Stomach (tissue), 9 donors: Measurements from ENCODE around the gene IDH1. TPM values are rescaled to one million over a fixed set of nuclear protein-coding genes. Genes with fewer than 3 reads are reported as not detected.

ENCODE experiments used
- DNase-seq, 2 donors: peaks; one replicate each; pipeline versions ENCODE4 v3.0.0 to v3.0.0-alpha.2; 2013 to 2019
- H3K27ac ChIP-seq, 5 donors: fragments of 200-600 bp in 4 of 5; sonication (generic) in 4 of 5; one replicate each; pipeline ENCODE4 v1.5.1; 2013 to 2019; ENCODE audit warnings: mild to moderate bottlenecking in 1 of 5, moderate library complexity in 1 of 5
- H3K27me3 ChIP-seq, 3 donors: fragments of 200-600 bp; sonication (generic); one replicate each; pipeline ENCODE4 v1.5.1; 2017 to 2019; ENCODE audit warnings: mixed run types in 1 of 3
- H3K36me3 ChIP-seq, 4 donors: fragments of 200-600 bp; sonication (generic); 1 replicate in 3 of 4; 2 replicates in 1 of 4; pipeline ENCODE4 v1.5.1; 2016 to 2019
- H3K4me1 ChIP-seq, 4 donors: fragments of 200-600 bp; sonication (generic); one replicate each; pipeline ENCODE4 v1.5.1; 2016 to 2019
- H3K4me3 ChIP-seq, 4 donors: fragments of 200-600 bp; sonication (generic) in 3 of 4; one replicate each; pipeline ENCODE4 v1.5.1; 2016 to 2019; ENCODE audit warnings: mild to moderate bottlenecking in 1 of 4
- H3K9me3 ChIP-seq, 4 donors: fragments of 200-600 bp; sonication (generic); one replicate each; pipeline ENCODE4 v1.5.1; 2016 to 2019
- EP300 ChIP-seq: sonication (generic); formaldehyde crosslinking; IDR thresholded peaks from one replicate; pipeline ENCODE4 v1.6.1; 2017; ENCODE audit warnings: antibody characterized with exemption
- POLR2A ChIP-seq, 4 donors: fragments of 450-650 bp; IDR thresholded peaks; one replicate each; pipeline ENCODE4 v1.6.1; 2016; ENCODE audit warnings: antibody characterized with exemption in 4 of 4, control low read depth in 2 of 4, mild to moderate bottlenecking in 1 of 4, moderate library complexity in 1 of 4
- POLR2AphosphoS5 ChIP-seq, 3 donors: sonication (generic); formaldehyde crosslinking; IDR thresholded peaks; one replicate each; pipeline ENCODE4 v1.6.1; 2016; ENCODE audit warnings: antibody characterized with exemption in 3 of 3
- WGBS, 5 donors: extraction: QIAGEN DNeasy Blood & Tissue Kit in 3 of 5; methylation state at CpG; one replicate each; pipeline versions ENCODE4 v1.1.5 to v1.1.7; 2013 to 2018; 5-methylcytosine and 5-hydroxymethylcytosine counted together
- intact Hi-C: fragments of 100-400 bp; cut with DNase I; formaldehyde crosslinking; loops from one replicate; pipeline ENCODE4 v1.15.1; 2023; ENCODE audit warnings: low total_unique reads
- polyA plus RNA-seq, 3 donors: library from polyadenylated mRNA; stranded (reverse); fragments of 200-250 nt; gene quantifications; one replicate each; pipeline ENCODE4 v1.2.3, GENCODE V29; 2013
- total RNA-seq, 5 donors: library from RNA; depleted of rRNA; stranded (reverse); fragments of >200 nt; gene quantifications; one replicate each; pipeline versions ENCODE4 v1.1.0 to v1.2.3, GENCODE V29; 2014 to 2016
- TF ChIP-seq, protein P1 (sequence below), 7 experiments: fragments of 450-650 bp in 4 of 7; fragments of 200-600 bp in 3 of 7; sonication (generic) in 3 of 7; IDR thresholded peaks; one replicate each; pipeline ENCODE4 v1.5.1; 2016 to 2019; ENCODE audit warnings: antibody characterized with exemption in 7 of 7, control low read depth in 2 of 7, mild to moderate bottlenecking in 1 of 7
- donor health status: healthy with polysubstance abuse.
- donor health status: Bipolar disorder and iron deficiency.
- donor health status: healthy.

The IDH1 gene
- total and polyA plus RNA-seq, 8 donors: 18.1 to 106 (median 83.4) TPM

DNA sequence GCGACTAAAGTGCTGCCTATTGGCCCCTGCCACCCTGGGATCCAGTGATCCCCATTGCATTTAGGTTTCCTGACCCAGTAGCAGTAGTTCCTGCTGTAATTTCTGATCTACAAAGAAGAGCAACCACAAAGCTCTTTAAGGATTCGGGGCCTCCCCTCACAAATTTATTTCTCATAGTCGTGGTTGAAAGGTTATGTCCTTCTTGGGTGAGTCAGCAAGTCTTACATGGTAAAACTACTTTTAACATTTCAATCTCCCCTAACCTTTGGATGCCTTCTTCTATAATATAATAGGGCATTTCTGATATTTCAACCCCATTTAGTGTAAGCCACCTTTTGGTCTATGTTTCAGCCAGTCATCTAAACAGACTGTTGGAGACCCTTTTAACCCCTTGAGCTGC, 26.1 kb upstream of the IDH1 start:
- no peak for TF ChIP-seq POLR2A (IDR thresholded peaks at IDR 0.05)
- TF ChIP-seq, protein P1, sequence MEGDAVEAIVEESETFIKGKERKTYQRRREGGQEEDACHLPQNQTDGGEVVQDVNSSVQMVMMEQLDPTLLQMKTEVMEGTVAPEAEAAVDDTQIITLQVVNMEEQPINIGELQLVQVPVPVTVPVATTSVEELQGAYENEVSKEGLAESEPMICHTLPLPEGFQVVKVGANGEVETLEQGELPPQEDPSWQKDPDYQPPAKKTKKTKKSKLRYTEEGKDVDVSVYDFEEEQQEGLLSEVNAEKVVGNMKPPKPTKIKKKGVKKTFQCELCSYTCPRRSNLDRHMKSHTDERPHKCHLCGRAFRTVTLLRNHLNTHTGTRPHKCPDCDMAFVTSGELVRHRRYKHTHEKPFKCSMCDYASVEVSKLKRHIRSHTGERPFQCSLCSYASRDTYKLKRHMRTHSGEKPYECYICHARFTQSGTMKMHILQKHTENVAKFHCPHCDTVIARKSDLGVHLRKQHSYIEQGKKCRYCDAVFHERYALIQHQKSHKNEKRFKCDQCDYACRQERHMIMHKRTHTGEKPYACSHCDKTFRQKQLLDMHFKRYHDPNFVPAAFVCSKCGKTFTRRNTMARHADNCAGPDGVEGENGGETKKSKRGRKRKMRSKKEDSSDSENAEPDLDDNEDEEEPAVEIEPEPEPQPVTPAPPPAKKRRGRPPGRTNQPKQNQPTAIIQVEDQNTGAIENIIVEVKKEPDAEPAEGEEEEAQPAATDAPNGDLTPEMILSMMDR (IDR thresholded peaks at IDR 0.05): no peak
- TF ChIP-seq EP300: no peak
- TF ChIP-seq POLR2AphosphoS5 (IDR thresholded peaks at IDR 0.05): no peak
- WGBS, 5 donors: 68 to 79% (median 75%) methylated on average over 3 of the region's 3 CpGs
- H3K4me3 ChIP-seq: no peak overlapping the region
- intact Hi-C loops: no loop called here
- H3K4me1 ChIP-seq: peaks cover 5 to 33% (median 14%) of the 10 kb centered on the region in 4 donors
- peak overlapping the region in 1 of 5 donors; percentile 18 for H3K27ac ChIP-seq
- peaks cover 9 to 98% (median 88%) of the 10 kb centered on the region in 4 donors for H3K36me3 ChIP-seq
- DNase-seq: no peak
- H3K9me3 ChIP-seq: no peaks in the 10 kb centered on the region
- no peaks in the 10 kb centered on the region for H3K27me3 ChIP-seq

DNA sequence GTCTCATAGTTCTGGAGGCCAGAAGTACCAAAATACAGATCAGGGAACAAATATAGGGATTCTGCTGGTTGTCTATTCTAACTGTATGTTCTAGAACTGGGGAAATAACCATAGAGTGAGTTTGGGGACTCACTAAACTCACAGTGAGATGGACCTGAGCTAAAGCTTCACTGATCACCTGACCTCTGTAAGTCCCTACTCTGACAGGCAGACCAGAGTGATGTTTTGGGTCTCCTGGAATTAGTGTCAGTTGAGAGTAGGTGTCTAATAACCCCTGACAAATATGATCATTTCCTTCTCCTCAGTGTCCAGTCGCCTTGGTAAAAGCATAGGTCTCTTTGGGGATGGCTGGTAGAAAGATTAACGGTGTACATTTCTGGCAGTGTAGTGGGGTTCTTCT, 25.4 kb upstream of the IDH1 start:
- peaks cover 9 to 98% (median 90%) of the 10 kb centered on the region in 4 donors for H3K36me3 ChIP-seq
- H3K4me1 ChIP-seq: peaks cover 5 to 28% (median 14%) of the 10 kb centered on the region in 4 donors
- no peak for DNase-seq
- H3K27me3 ChIP-seq: no peaks in the 10 kb centered on the region
- intact Hi-C loops: no loop called here
- 89 to 100% (median 95%) methylated on average over 2 of the region's 2 CpGs for WGBS, 5 donors
- TF ChIP-seq POLR2A (IDR thresholded peaks at IDR 0.05) (no peak), EP300 (no peak), POLR2AphosphoS5 (IDR thresholded peaks at IDR 0.05) (no peak)
- TF ChIP-seq, protein P1 (IDR thresholded peaks at IDR 0.05): no peak
- no peak overlapping the region for H3K27ac ChIP-seq
- H3K4me3 ChIP-seq: no peak overlapping the region
- no peaks in the 10 kb centered on the region for H3K9me3 ChIP-seq

DNA sequence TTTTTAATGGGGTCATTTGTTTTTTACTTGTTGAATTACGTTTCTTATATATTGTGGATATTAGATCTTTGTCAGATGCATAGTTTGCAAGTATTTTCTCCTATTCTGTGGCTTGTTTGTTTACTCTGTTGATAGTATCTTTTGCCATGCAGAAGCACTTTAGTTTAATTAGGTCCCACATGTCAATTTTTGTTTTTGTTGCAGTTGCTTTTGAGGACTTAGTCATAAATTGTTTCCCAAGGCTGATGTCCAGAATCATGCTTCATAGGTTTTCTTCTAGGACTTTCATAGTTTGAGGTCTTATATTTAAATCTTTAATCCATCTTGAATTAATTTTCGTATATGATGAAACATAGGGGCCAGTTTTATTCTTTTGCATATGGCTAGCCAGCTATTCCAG, 24.4 kb upstream of the IDH1 start:
- Histone ChIP-seq H3K4me1 (peaks cover 5 to 28% (median 14%) of the 10 kb centered on the region in 4 donors), H3K27ac (no peak overlapping the region), H3K4me3 (no peak overlapping the region), H3K27me3 (no peaks in the 10 kb centered on the region), H3K9me3 (no peaks in the 10 kb centered on the region), H3K36me3 (peaks cover 14 to 96% (median 93%) of the 10 kb centered on the region in 4 donors)
- intact Hi-C loops: no loop called here
- TF ChIP-seq, protein P1 (IDR thresholded peaks at IDR 0.05): no peak
- TF ChIP-seq POLR2A (IDR thresholded peaks at IDR 0.05): no peak
- TF ChIP-seq POLR2AphosphoS5 (IDR thresholded peaks at IDR 0.05): no peak
- no peak for TF ChIP-seq EP300
- 80 to 100% (median 87%) methylated on average over 2 of the region's 2 CpGs for WGBS, 5 donors
- no peak for DNase-seq

DNA sequence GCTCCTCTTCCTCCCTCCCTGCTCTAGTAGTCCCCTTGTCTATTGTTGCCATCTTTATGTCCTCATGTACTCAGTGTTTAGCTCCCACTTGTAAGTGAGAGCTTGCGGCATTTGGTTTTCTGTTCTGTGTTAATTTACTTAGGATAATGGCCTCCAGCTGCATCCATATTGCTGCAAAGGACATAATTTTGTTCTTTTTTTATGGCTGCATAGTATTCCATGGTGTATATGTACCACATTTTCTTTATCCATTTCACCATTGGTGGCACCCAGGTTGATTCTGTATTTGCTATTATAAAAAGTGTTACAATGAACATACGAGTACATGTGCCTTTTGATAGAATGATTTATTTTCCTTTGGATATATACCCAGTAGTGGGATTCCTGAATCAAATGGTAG, 23.7 kb upstream of the IDH1 start:
- H3K4me3 ChIP-seq: no peak overlapping the region
- TF ChIP-seq POLR2A (IDR thresholded peaks at IDR 0.05) (no peak), EP300 (no peak), POLR2AphosphoS5 (IDR thresholded peaks at IDR 0.05) (no peak)
- TF ChIP-seq, protein P1 (IDR thresholded peaks at IDR 0.05): no peak
- H3K27me3 ChIP-seq: no peaks in the 10 kb centered on the region
- H3K27ac ChIP-seq: no peak overlapping the region
- whole genome bisulfite sequencing, 5 donors: 89 to 100% (median 96%) methylated on average over 2 of the region's 2 CpGs
- H3K9me3 ChIP-seq: no peaks in the 10 kb centered on the region
- H3K36me3 ChIP-seq: peaks cover 21 to 96% (median 94%) of the 10 kb centered on the region in 4 donors
- peaks cover 5 to 28% (median 14%) of the 10 kb centered on the region in 4 donors for H3K4me1 ChIP-seq
- DNase-seq: no peak
- intact Hi-C loops: no loop called here
